T-cell (primary cell): ENCODE results near the gene BARX2. TPM values are rescaled to one million over a fixed set of nuclear protein-coding genes. Genes with fewer than 3 reads are reported as not detected.

ENCODE experiments used
- ATAC-seq, 4 experiments: fragments of 200-7000 bp in 3 of 4; fragments of 150-1000 bp in 1 of 4; cut with Tn5 transposase; replicated peaks in 1 of 4; 1 replicate in 3 of 4; 2 replicates in 1 of 4; pipeline ENCODE4 v1.10.0; 2021; ENCODE audit warnings: moderate library complexity in 3 of 4, mild to moderate bottlenecking in 2 of 4, moderate number of reproducible peaks in 1 of 4
- CTCF ChIA-PET, 2 donors: fragments of 300-600 bp; sonication (Branson Sonifier 250); formaldehyde crosslinking; loops; one replicate each; lab custom pipeline; 2022; ENCODE audit warnings: antibody characterized with exemption in 2 of 2; lab: Charles Lee
- POLR2A ChIA-PET, 2 donors: fragments of 300-600 bp; sonication (Branson Sonifier 250); formaldehyde crosslinking; loops; one replicate each; lab custom pipeline; 2022; ENCODE audit warnings: antibody characterized with exemption in 2 of 2; lab: Charles Lee
- DNase-seq, 35 experiments: peaks; one replicate each; pipeline versions ENCODE4 v3.0.0 to v3.0.0-alpha.2; 2013 to 2023
- H3K27ac ChIP-seq: one replicate; pipeline ENCODE4 v1.5.1; 2013; ENCODE audit warnings: low read length
- H3K27me3 ChIP-seq, 2 experiments: replicated peaks in 1 of 2; 1 replicate in 1 of 2; 2 replicates in 1 of 2; pipeline versions ENCODE4 v1.6.1 to v1.7.0; 2013; ENCODE audit warnings: low read length in 1 of 2, mixed read lengths in 1 of 2; ENCODE audit not compliant: control insufficient read depth in 2 of 2, insufficient read depth in 2 of 2; ENCODE audit errors: extremely low read depth in 1 of 2
- H3K36me3 ChIP-seq, 2 donors: 1 replicate in 1 of 2; 2 replicates in 1 of 2; pipeline versions ENCODE4 v1.6.1 to v1.7.0; 2013; ENCODE audit warnings: low read length in 1 of 2; ENCODE audit not compliant: control insufficient read depth in 2 of 2, insufficient read depth in 1 of 2; ENCODE audit errors: extremely low read depth in 1 of 2
- H3K4me1 ChIP-seq, 2 experiments: 1 replicate in 1 of 2; 2 replicates in 1 of 2; pipeline versions ENCODE4 v1.6.1 to v1.7.0; 2013; ENCODE audit warnings: low read length in 2 of 2, mixed read lengths in 1 of 2; ENCODE audit not compliant: insufficient read depth in 2 of 2, control insufficient read depth in 1 of 2; ENCODE audit errors: extremely low read depth in 1 of 2
- H3K4me3 ChIP-seq, 2 donors: 1 replicate in 1 of 2; 2 replicates in 1 of 2; pipeline versions ENCODE4 v1.5.1 to v1.7.0; 2013; ENCODE audit warnings: mild to moderate bottlenecking in 2 of 2, low read length in 1 of 2, moderate library complexity in 1 of 2; ENCODE audit not compliant: control insufficient read depth in 1 of 2; ENCODE audit errors: extremely low read depth in 1 of 2
- H3K9me3 ChIP-seq: 2 replicates; pipeline ENCODE4 v1.7.0; 2013
- H3K27ac Mint-ChIP-seq, 2 donors: one replicate each; pipeline ENCODE4 v1.8.0; 2020 to 2021; ENCODE audit warnings: mild to moderate bottlenecking in 2 of 2, mixed read lengths in 2 of 2
- H3K27me3 Mint-ChIP-seq, 2 donors: one replicate each; pipeline ENCODE4 v1.8.0; 2021 to 2022; ENCODE audit warnings: mixed read lengths in 2 of 2
- H3K36me3 Mint-ChIP-seq: one replicate; pipeline ENCODE4 v1.8.0; 2021; ENCODE audit warnings: mixed read lengths
- H3K4me1 Mint-ChIP-seq, 3 donors: one replicate each; pipeline ENCODE4 v1.8.0; 2020 to 2022; ENCODE audit warnings: mixed read lengths in 3 of 3, mild to moderate bottlenecking in 1 of 3
- H3K4me3 Mint-ChIP-seq, 3 donors: one replicate each; pipeline ENCODE4 v1.8.0; 2020 to 2022; ENCODE audit warnings: mild to moderate bottlenecking in 3 of 3, mixed read lengths in 3 of 3, moderate library complexity in 3 of 3
- H3K9me3 Mint-ChIP-seq, 3 donors: one replicate each; pipeline ENCODE4 v1.8.0; 2020 to 2022; ENCODE audit warnings: mixed read lengths in 3 of 3
- WGBS: methylation state at CpG from one replicate; pipeline ENCODE4 v1.1.5; 2013; ENCODE audit warnings: missing lambda C conversion rate; ENCODE audit not compliant: insufficient coverage; 5-methylcytosine and 5-hydroxymethylcytosine counted together
- total RNA-seq, 35 experiments: library from RNA in 6 of 35; stranded (reverse) in 6 of 35; fragments of 120-200 nt in 1 of 35; gene quantifications; one replicate each; pipeline versions ENCODE4 v1.2.1 to v1.2.4 and lab custom pipeline; 2013 to 2026

The BARX2 gene
- total RNA-seq, 5 donors from 2014 or later (not counting 1 experiment from before 2014, with no cell fraction given), result not detected

DNA sequence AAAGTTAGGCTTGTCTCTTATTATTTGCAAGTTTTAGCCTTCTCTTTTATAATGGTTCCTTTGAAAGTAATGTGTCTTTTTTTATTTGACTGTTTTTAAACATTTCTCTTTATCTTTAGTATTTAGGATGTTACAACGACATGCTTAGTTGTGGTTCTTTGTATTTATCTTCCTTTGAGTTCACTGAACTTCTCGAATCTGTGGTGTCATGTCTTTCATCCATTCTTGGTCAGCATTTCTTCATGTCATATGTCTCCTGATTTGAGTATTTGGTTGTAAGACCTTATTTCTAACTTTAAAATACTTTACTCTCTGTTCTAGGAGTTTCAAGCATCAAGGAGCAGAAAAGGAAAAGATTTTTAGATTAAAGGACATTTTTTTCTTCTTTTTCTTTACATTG, 15.9 kb upstream of the BARX2 start:
- Histone ChIP-seq H3K4me1 (peaks cover 0 to 5% of the 10 kb centered on the region in 2 experiments), H3K9me3 (peaks cover 2% of the 10 kb centered on the region), H3K27me3 (peaks cover 4 to 5% of the 10 kb centered on the region in 2 experiments), H3K4me3 (no peak overlapping the region), H3K27ac (no peak overlapping the region), H3K36me3 (no peaks in the 10 kb centered on the region)
- POLR2A ChIA-PET, result no interaction called here
- WGBS, result no CpG with 5 or more reads among the region's 2 CpGs
- Mint-ChIP-seq H3K27ac (no peak overlapping the region), H3K4me3 (no peak overlapping the region), H3K36me3 (peaks cover 3% of the 10 kb centered on the region), H3K27me3 (peaks cover 6 to 10% of the 10 kb centered on the region in 2 donors), H3K4me1 (no peaks in the 10 kb centered on the region), H3K9me3 (peaks cover 2 to 13% (median 4%) of the 10 kb centered on the region in 3 donors)
- no peak for DNase-seq
- no peak for ATAC-seq
- CTCF ChIA-PET, result no interaction called here

DNA sequence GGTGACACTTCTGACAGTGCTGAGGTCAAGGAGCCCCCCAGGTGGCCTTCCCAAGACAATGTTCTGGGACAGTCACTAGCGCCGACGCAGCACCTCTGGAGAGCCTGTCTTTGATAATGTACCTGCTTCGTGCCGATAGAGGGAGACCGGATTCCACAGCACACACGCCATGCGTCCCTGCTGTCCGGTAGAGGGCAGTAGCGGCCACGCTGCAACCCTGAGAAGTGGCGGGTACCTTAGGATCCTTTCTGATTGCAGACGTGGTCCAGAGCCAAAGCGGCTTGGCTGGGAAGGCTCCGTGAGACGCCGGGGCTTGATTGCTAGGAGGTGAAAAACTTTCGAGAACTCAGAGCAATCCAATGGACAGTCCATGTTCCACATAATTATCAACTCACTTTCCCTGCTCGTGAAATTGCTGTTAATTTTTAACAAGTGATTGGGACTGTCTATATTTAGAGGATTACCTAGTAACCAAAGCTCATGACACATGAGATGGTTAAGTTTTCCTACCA, 11.4 kb upstream of the BARX2 start:
- ChIA-PET POLR2A (no interaction called here), CTCF (interaction anchor here (0.5 to 1.5 kb wide), 4 partner anchors 221 to 768 kb away, joined by 3 to 6 read pairs (median 4); no protein-coding TSS in a partner anchor)
- H3K4me1 ChIP-seq, result peaks cover 0 to 5% of the 10 kb centered on the region in 2 experiments
- under 1% methylated on average over 11 of the region's 19 CpGs for WGBS
- peak; percentile 97 to 100 (median 100) for ATAC-seq
- DNase-seq, result peak; percentile 46 to 79 (median 64)
- peaks cover 2% of the 10 kb centered on the region for H3K9me3 ChIP-seq
- no peaks in the 10 kb centered on the region for H3K36me3 ChIP-seq
- peaks cover 2 to 13% (median 4%) of the 10 kb centered on the region in 3 donors for H3K9me3 Mint-ChIP-seq
- H3K27me3 ChIP-seq, result peaks cover 5 to 14% of the 10 kb centered on the region in 2 experiments
- no peak overlapping the region for H3K27ac Mint-ChIP-seq
- H3K4me3 ChIP-seq, result no peak overlapping the region
- no peak overlapping the region for H3K4me3 Mint-ChIP-seq
- H3K4me1 Mint-ChIP-seq, result no peaks in the 10 kb centered on the region
- peaks cover 39 to 40% of the 10 kb centered on the region in 2 donors for H3K27me3 Mint-ChIP-seq
- H3K36me3 Mint-ChIP-seq, result peaks cover 3% of the 10 kb centered on the region
- no peak overlapping the region for H3K27ac ChIP-seq

DNA sequence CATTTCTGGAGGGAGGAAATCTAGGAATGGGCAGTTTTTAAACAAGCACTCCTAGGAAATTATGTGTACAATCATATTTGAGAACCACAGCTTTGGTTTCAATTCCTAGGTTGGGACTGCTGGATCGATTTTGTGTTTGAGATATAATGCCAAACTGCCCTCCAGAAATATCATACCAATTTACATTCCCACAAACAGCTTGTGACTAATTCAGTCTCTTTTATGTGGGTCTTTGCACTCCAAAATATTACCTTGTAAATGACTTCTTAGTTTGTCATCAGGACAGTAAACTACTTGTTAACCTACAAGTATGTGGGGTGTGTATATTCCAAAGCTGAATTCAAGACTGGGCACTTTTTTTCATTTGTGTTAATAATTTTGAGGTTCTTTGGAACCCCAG, 9.8 kb upstream of the BARX2 start:
- no peaks in the 10 kb centered on the region for H3K36me3 ChIP-seq
- H3K27ac Mint-ChIP-seq, result no peak overlapping the region
- POLR2A ChIA-PET, result no interaction called here
- H3K4me1 ChIP-seq, result peaks cover 0 to 5% of the 10 kb centered on the region in 2 experiments
- ATAC-seq (no peak), DNase-seq (no peak)
- no peaks in the 10 kb centered on the region for H3K4me1 Mint-ChIP-seq
- H3K4me3 Mint-ChIP-seq, result no peak overlapping the region
- H3K36me3 Mint-ChIP-seq, result no peaks in the 10 kb centered on the region
- no peak overlapping the region for H3K4me3 ChIP-seq
- CTCF ChIA-PET, result no interaction called here
- peaks cover 12 to 24% of the 10 kb centered on the region in 2 experiments for H3K27me3 ChIP-seq
- H3K9me3 ChIP-seq, result no peaks in the 10 kb centered on the region
- peaks cover 38 to 43% of the 10 kb centered on the region in 2 donors for H3K27me3 Mint-ChIP-seq
- no CpG with 5 or more reads among the region's 1 CpG for WGBS
- H3K9me3 Mint-ChIP-seq, result no peaks in the 10 kb centered on the region
- no peak overlapping the region for H3K27ac ChIP-seq

DNA sequence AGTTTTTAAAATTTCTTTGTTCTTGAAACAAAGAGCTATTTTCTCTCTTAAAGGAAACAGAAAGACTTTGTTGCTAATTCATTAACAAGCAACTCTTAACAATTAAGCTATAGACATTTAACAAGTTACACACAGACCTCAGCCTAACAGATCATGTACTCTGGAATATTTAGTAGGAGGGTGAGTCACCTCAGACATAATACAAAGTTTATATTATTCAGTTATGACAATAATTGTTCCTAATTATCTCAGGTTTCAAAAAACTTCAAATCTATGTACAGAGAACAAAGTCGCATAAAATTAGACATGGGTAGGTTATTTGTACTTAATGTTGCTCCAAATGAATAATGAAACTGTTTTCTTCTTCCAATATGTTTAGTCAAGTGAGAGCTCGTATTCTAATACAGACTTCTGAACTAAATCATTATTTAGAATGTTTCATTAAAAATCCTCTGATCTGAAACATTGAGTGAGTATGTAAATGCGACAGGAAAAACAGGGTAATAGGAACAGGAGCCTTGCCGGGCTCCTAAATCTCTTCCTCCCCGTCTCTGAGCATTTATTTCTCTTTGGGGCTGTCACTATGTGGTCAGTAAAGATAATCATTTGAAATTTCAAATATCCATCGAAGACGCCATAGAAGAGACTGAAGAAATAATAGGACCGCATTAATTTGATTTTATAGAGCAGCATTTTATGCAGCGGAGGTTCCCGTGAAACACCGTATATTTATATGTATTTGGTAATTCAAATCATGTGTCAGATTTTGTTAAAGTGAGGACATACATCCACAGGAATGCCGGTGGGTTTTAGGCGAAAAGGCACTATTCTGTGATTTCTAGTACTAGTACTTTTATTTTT, 8.7 kb upstream of the BARX2 start:
- Histone ChIP-seq H3K4me1 (peaks cover 0 to 5% of the 10 kb centered on the region in 2 experiments), H3K4me3 (no peak overlapping the region), H3K36me3 (no peaks in the 10 kb centered on the region), H3K9me3 (no peaks in the 10 kb centered on the region), H3K27me3 (peaks cover 16 to 34% of the 10 kb centered on the region in 2 experiments), H3K27ac (no peak overlapping the region)
- WGBS, result 86% methylated on average over 5 of the region's 13 CpGs
- Mint-ChIP-seq H3K9me3 (no peaks in the 10 kb centered on the region), H3K4me3 (no peak overlapping the region), H3K27me3 (peaks cover 49 to 55% of the 10 kb centered on the region in 2 donors), H3K36me3 (no peaks in the 10 kb centered on the region), H3K27ac (peak overlapping the region in 1 of 2 donors; percentile 5), H3K4me1 (peaks cover 2 to 4% (median 3%) of the 10 kb centered on the region in 3 donors)
- ChIA-PET POLR2A (no interaction called here), CTCF (interaction anchor here in 1 of 2 donors (0.5 to 0.7 kb wide), 3 partner anchors 59 to 1243 kb away, joined by 3 to 5 read pairs (median 3); no protein-coding TSS in a partner anchor)
- ATAC-seq, result no peak
- DNase-seq, result no peak

DNA sequence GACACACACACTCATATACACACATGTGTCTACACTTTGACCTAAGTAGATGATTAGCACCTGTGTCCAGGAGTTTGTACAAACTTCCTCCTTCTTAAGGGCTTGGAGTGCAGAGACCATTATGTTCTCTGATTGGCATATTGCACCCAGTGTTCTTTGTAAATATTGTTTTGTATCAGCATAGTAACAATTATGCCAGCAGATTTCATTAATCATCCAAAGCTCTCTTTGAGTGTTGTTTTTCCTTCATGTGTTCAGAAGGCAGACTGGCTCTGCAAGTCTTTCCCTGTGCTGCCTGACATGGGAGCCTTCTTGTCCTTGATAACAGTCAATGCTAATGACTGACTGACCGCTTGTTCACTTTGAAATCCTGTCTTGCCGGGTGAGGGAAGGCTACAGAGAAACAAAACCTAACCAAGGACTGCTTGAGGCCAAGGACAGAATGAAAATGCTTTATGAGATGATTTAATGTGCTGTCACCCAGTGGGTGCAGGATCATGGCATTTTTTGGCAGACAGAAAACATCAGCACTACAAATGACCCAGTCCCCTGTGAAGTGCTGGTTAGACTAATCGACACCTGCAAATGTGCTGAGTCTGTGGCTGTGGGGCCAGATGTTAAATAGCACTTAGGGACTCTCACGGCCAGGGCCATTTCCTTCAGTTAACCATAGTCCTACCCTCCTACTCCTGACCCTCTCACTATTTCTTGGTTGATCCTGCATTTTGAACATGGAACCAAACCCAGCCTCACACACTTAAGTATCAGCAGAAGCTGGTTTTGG, 6.6 kb upstream of the BARX2 start:
- Histone ChIP-seq H3K9me3 (no peaks in the 10 kb centered on the region), H3K27ac (no peak overlapping the region), H3K4me3 (no peak overlapping the region), H3K27me3 (peaks cover 34 to 36% of the 10 kb centered on the region in 2 experiments), H3K4me1 (peaks cover 2 to 14% of the 10 kb centered on the region in 2 experiments), H3K36me3 (no peaks in the 10 kb centered on the region)
- CTCF ChIA-PET, result no interaction called here
- no peak overlapping the region for H3K4me3 Mint-ChIP-seq
- H3K36me3 Mint-ChIP-seq, result no peaks in the 10 kb centered on the region
- H3K4me1 Mint-ChIP-seq, result peaks cover 13% of the 10 kb centered on the region in 3 donors
- WGBS, result 39% methylated on average over 3 of the region's 4 CpGs
- no peaks in the 10 kb centered on the region for H3K9me3 Mint-ChIP-seq
- DNase-seq (no peak), ATAC-seq (no peak)
- peaks cover 59 to 71% of the 10 kb centered on the region in 2 donors for H3K27me3 Mint-ChIP-seq
- POLR2A ChIA-PET, result no interaction called here
- H3K27ac Mint-ChIP-seq, result no peak overlapping the region

DNA sequence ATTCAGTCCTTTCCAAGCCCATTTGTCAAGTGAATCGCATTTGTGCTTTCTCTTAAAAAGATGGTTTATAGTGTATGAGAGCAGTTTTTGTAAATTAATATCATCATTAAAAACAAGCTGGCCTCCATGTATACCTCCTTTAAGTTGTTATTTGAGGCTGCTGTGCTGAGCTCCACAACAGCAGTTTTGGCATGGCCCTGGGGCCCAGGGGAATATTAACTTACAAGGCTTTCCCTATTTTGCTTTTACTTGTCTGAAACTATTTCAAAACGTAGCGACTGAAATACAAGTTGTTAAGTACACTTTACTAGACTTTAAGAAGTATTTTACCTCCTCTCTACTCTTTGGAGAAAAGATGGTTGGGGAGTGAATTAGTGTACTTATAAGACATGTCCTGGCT, 4.9 kb upstream of the BARX2 start:
- no peaks in the 10 kb centered on the region for H3K9me3 ChIP-seq
- Mint-ChIP-seq H3K4me3 (no peak overlapping the region), H3K36me3 (no peaks in the 10 kb centered on the region), H3K9me3 (no peaks in the 10 kb centered on the region), H3K27me3 (peaks cover 64 to 80% of the 10 kb centered on the region in 2 donors), H3K27ac (no peak overlapping the region), H3K4me1 (peaks cover 21 to 25% (median 22%) of the 10 kb centered on the region in 3 donors)
- POLR2A ChIA-PET, result no interaction called here
- CTCF ChIA-PET, result no interaction called here
- WGBS, result no CpG with 5 or more reads among the region's 3 CpGs
- H3K27me3 ChIP-seq, result peaks cover 35 to 45% of the 10 kb centered on the region in 2 experiments
- H3K4me3 ChIP-seq, result no peak overlapping the region
- H3K4me1 ChIP-seq, result peaks cover 5 to 23% of the 10 kb centered on the region in 2 experiments
- no peaks in the 10 kb centered on the region for H3K36me3 ChIP-seq
- no peak overlapping the region for H3K27ac ChIP-seq
- DNase-seq (no peak), ATAC-seq (no peak)
